Spleen (tissue), 11 donors: Measurements from ENCODE around the gene CASP8AP2. TPM values are rescaled to one million over a fixed set of nuclear protein-coding genes. Genes with fewer than 3 reads are reported as not detected.

Experiments used
- DNase-seq: peaks from one replicate; pipeline ENCODE4 v3.0.0-alpha.2; 2020
- H3K27ac ChIP-seq, 8 donors: fragments of 200-600 bp; sonication (generic) in 7 of 8; 1 replicate in 4 of 8; 2 replicates in 4 of 8; pipeline versions ENCODE4 v1.5.0 to v1.8.0; 2016 to 2021; ENCODE audit warnings: inconsistent platforms in 4 of 8, mild to moderate bottlenecking in 4 of 8, moderate library complexity in 1 of 8
- H3K27me3 ChIP-seq, 7 donors: fragments of 200-600 bp; sonication (generic) in 6 of 7; replicated peaks in 1 of 7; 1 replicate in 4 of 7; 2 replicates in 3 of 7; pipeline versions ENCODE4 v1.5.0 to v1.8.0; 2016 to 2021; ENCODE audit warnings: inconsistent platforms in 3 of 7, mild to moderate bottlenecking in 1 of 7
- H3K36me3 ChIP-seq, 6 donors: fragments of 200-600 bp; sonication (generic) in 5 of 6; 1 replicate in 4 of 6; 2 replicates in 2 of 6; pipeline versions ENCODE4 v1.5.0 to v1.8.0; 2016 to 2021; ENCODE audit warnings: inconsistent platforms in 2 of 6
- H3K4me1 ChIP-seq, 6 donors: fragments of 200-600 bp; sonication (generic) in 5 of 6; 1 replicate in 3 of 6; 2 replicates in 3 of 6; pipeline versions ENCODE4 v1.5.0 to v1.8.0; 2016 to 2021; ENCODE audit warnings: inconsistent platforms in 3 of 6
- H3K4me3 ChIP-seq, 8 donors: fragments of 200-600 bp; sonication (generic) in 7 of 8; 1 replicate in 4 of 8; 2 replicates in 4 of 8; pipeline versions ENCODE4 v1.5.0 to v1.8.0; 2016 to 2021; ENCODE audit warnings: inconsistent platforms in 4 of 8, mild to moderate bottlenecking in 4 of 8, moderate library complexity in 2 of 8
- H3K9me3 ChIP-seq, 8 donors: fragments of 200-600 bp; sonication (generic) in 7 of 8; 1 replicate in 4 of 8; 2 replicates in 4 of 8; pipeline versions ENCODE4 v1.5.0 to v1.8.0; 2016 to 2021; ENCODE audit warnings: inconsistent platforms in 4 of 8
- CTCF ChIP-seq, 11 experiments: fragments of 200-600 bp in 7 of 11; fragments of 450-650 bp in 4 of 11; sonication (generic) in 4 of 11; IDR thresholded peaks in 8 of 11; conservative IDR thresholded peaks in 3 of 11; 1 replicate in 7 of 11; 2 replicates in 4 of 11; pipeline versions ENCODE4 v1.4.0 to v1.8.0; 2016 to 2021; ENCODE audit warnings: antibody characterized with exemption in 11 of 11, inconsistent platforms in 4 of 11, mild to moderate bottlenecking in 1 of 11
- POLR2A ChIP-seq, 3 donors: fragments of 450-650 bp; IDR thresholded peaks; one replicate each; pipeline ENCODE4 v1.5.1; 2017; ENCODE audit warnings: antibody characterized with exemption in 3 of 3, mild to moderate bottlenecking in 1 of 3
- POLR2AphosphoS5 ChIP-seq, 3 donors: sonication (generic); formaldehyde crosslinking; IDR thresholded peaks; one replicate each; pipeline ENCODE4 v1.5.1; 2017; ENCODE audit warnings: antibody characterized with exemption in 3 of 3
- WGBS, 5 donors: extraction: QIAGEN DNeasy Blood & Tissue Kit in 3 of 5; methylation state at CpG; one replicate each; pipeline versions ENCODE4 v1.1.5 to v1.1.7; 2013 to 2018; 5-methylcytosine and 5-hydroxymethylcytosine counted together
- intact Hi-C: fragments of 100-400 bp; cut with DNase I; formaldehyde crosslinking; loops from one replicate; pipeline ENCODE4 v1.15.0; 2023; ENCODE audit warnings: low total_unique reads
- polyA plus RNA-seq, 3 donors: library from polyadenylated mRNA; stranded (reverse); fragments of 200-250 nt; gene quantifications; one replicate each; pipeline ENCODE4 v1.2.1, GENCODE V29; 2013
- small RNA-seq, 4 donors: library from RNA; depleted of rRNA; stranded (forward); fragments of <200 nt; gene quantifications; one replicate each; pipeline ENCODE3, GENCODE V24; 2016
- total RNA-seq, 7 donors: library from RNA; depleted of rRNA in 3 of 7; stranded (reverse); fragments of >200 nt in 3 of 7; fragmentation: NEBNext Ultra II Directional in 4 of 7; extraction: Animal tissue kit (Norgen Biotek cat#: 25700) in 4 of 7; gene quantifications; one replicate each; pipeline versions ENCODE4 v1.1.0 to v1.2.1, GENCODE V29; 2016 to 2021
- donor health status: healthy with polysubstance abuse.
- donor health status: DM: no; HTN: no; CAD: no; lungs with moderate emphysema.
- donor health status: DM: no; HTN: no; CAD: no.
- donor health status: Bipolar disorder and iron deficiency.
- donor health status: healthy.
- donor health status: DM: no; HTN: no; CAD: no.
- donor health status: DM: yes; HTN: yes; CAD: no.

Gene CASP8AP2
- total and polyA plus RNA-seq, 10 donors = 6.1 to 27.8 (median 18.4) TPM

GRCh38 chr6:89916136-89916920, 86.6 kb downstream of the CASP8AP2 start:
- H3K27ac ChIP-seq = no peak overlapping the region

GRCh38 chr6:89917216-89917615, 87.5 kb downstream of the CASP8AP2 start:
- H3K27ac ChIP-seq = no peak overlapping the region
- no peak overlapping the region for H3K4me3 ChIP-seq
- TF ChIP-seq POLR2AphosphoS5 (IDR thresholded peaks at IDR 0.05) (no peak), CTCF (IDR thresholded peaks at IDR 0.05 in 8 of 11, conservative IDR thresholded peaks at IDR 0.05 in 3 of 11) (no peak), POLR2A (IDR thresholded peaks at IDR 0.05) (no peak)
- peaks cover 0 to 30% (median 19%) of the 10 kb centered on the region in 8 donors for H3K9me3 ChIP-seq
- intact Hi-C loops = no loop called here
- no peaks in the 10 kb centered on the region for H3K4me1 ChIP-seq
- whole genome bisulfite sequencing, 5 donors = 87 to 98% (median 96%) methylated on average over 4 of the region's 4 CpGs
- no peak for DNase-seq
- H3K36me3 ChIP-seq = no peaks in the 10 kb centered on the region
- peaks cover 0 to 9% (median 0%) of the 10 kb centered on the region in 7 donors for H3K27me3 ChIP-seq

More at GRCh38 chr6:89916136-89916920, 86.6 kb downstream of the CASP8AP2 start:
- H3K36me3 ChIP-seq = no peaks in the 10 kb centered on the region
- H3K9me3 ChIP-seq = peaks cover 0 to 30% (median 19%) of the 10 kb centered on the region in 8 donors
- DNase-seq = no peak
- intact Hi-C loops = no loop called here
- H3K4me1 ChIP-seq = no peaks in the 10 kb centered on the region
- TF ChIP-seq CTCF (IDR thresholded peaks at IDR 0.05 in 8 of 11, conservative IDR thresholded peaks at IDR 0.05 in 3 of 11) = no peak
- TF ChIP-seq POLR2AphosphoS5 (IDR thresholded peaks at IDR 0.05) = no peak
- TF ChIP-seq POLR2A (IDR thresholded peaks at IDR 0.05) = no peak
- H3K27me3 ChIP-seq = peaks cover 0 to 4% (median 0%) of the 10 kb centered on the region in 7 donors
- WGBS, 5 donors = 75 to 97% (median 97%) methylated on average over 3 of the region's 3 CpGs
- no peak overlapping the region for H3K4me3 ChIP-seq

- H3K4me3 ChIP-seq = no peak overlapping the region
- no peak for DNase-seq
- no peak overlapping the region for H3K27ac ChIP-seq
- intact Hi-C loops = no loop called here
- H3K4me1 ChIP-seq = no peaks in the 10 kb centered on the region
- no peak for TF ChIP-seq POLR2A (IDR thresholded peaks at IDR 0.05)
- no peak for TF ChIP-seq CTCF (IDR thresholded peaks at IDR 0.05 in 8 of 11, conservative IDR thresholded peaks at IDR 0.05 in 3 of 11)
- no peak for TF ChIP-seq POLR2AphosphoS5 (IDR thresholded peaks at IDR 0.05)
- H3K9me3 ChIP-seq = peaks cover 0 to 30% (median 19%) of the 10 kb centered on the region in 8 donors
- WGBS, 5 donors = 71 to 93% (median 80%) methylated on average over 1 to 3 of the region's 3 CpGs
- no peaks in the 10 kb centered on the region for H3K36me3 ChIP-seq
- peaks cover 0 to 9% (median 0%) of the 10 kb centered on the region in 7 donors for H3K27me3 ChIP-seq
Measured at GRCh38 chr6:89917801-89918366, 88.2 kb downstream of the CASP8AP2 start.

Small RNA genes lying within 50 kb of the gene (small RNA-seq; reads per million reads assigned to genes)
- 0 reads per million in 4 donors for gene DNAJC19P6
- gene RF00019 = 0 reads per million in 4 donors

Other genes starting within 250 kb of the CASP8AP2 start
- gene LYRM2, start 191.1 kb upstream of the CASP8AP2 start, total RNA-seq = 10 to 100 TPM; 21.6 to 31.8 (median 25.5) TPM
- 10 to 100 TPM; 12.7 to 21.3 (median 15.8) TPM for gene LYRM2, start 191.1 kb upstream of the CASP8AP2 start, polyA plus RNA-seq
- gene MDN1, start 10.1 kb upstream of the CASP8AP2 start, total RNA-seq = 10 to 100 TPM; 23.0 to 56.3 (median 38.5) TPM
- gene MDN1, start 10.1 kb upstream of the CASP8AP2 start, polyA plus RNA-seq = 10 to 100 TPM; 25.5 to 40.9 (median 26.5) TPM
- gene GJA10, start 64.6 kb downstream of the CASP8AP2 start, total RNA-seq = not detected
- not detected for gene GJA10, start 64.6 kb downstream of the CASP8AP2 start, polyA plus RNA-seq